HepG2 (cell line): ENCODE measurements around the gene CCDC57. TPM values are rescaled to one million over a fixed set of nuclear protein-coding genes. Genes with fewer than 3 reads are reported as not detected.

Experiments used
- CAMTA2 ChIP-seq: sonication (generic); formaldehyde crosslinking; IDR thresholded peaks from 2 replicates; pipeline ENCODE4 v1.4.0; 2020; ENCODE audit warnings: mild to moderate bottlenecking, missing genetic modification reagents, borderline replicate concordance
- KLF13 ChIP-seq: sonication (generic); formaldehyde crosslinking; IDR thresholded peaks from 2 replicates; pipeline ENCODE4 v1.4.0; 2020; ENCODE audit warnings: mild to moderate bottlenecking, missing genetic modification reagents
- MED1 ChIP-seq: sonication (generic); formaldehyde crosslinking; IDR thresholded peaks from 2 replicates; pipeline ENCODE4 v1.4.0; 2020; ENCODE audit warnings: missing genetic modification reagents
- RXRB ChIP-seq: IDR thresholded peaks from 2 replicates; pipeline ENCODE4 v1.6.1; 2016; ENCODE audit warnings: borderline replicate concordance, missing genetic modification reagents, missing compliant biosample characterization
- ZNF207 ChIP-seq: fragments of 450-650 bp; IDR thresholded peaks from 2 replicates; pipeline ENCODE4 v1.6.1; 2016; ENCODE audit warnings: antibody characterized with exemption, borderline replicate concordance
- ZNF326 ChIP-seq: sonication (generic); formaldehyde crosslinking; IDR thresholded peaks from 2 replicates; pipeline ENCODE4 v1.4.0; 2020; ENCODE audit warnings: missing genetic modification reagents, borderline replicate concordance
- polyA plus RNA-seq, 8 experiments: library from polyadenylated mRNA; depleted of rRNA in 3 of 8; stranded (reverse) in 7 of 8; unstranded in 1 of 8; fragments of >200 nt; fragmentation: Illumina TruSeq in 4 of 8; extraction: Trizol in 4 of 8; gene quantifications; 2 replicates each; pipeline versions ENCODE4 v1.2.1 to v1.2.3, GENCODE V29; 2011 to 2016; ENCODE audit warnings: low read depth in 4 of 8, missing spikeins in 1 of 8, mixed read lengths in 1 of 8; ENCODE audit not compliant: insufficient read depth in 1 of 8
- total RNA-seq, 5 experiments: library from RNA; depleted of rRNA; stranded (reverse); fragments of >200 nt; fragmentation: Illumina TruSeq; extraction: Trizol; gene quantifications; 2 replicates each; pipeline ENCODE4 v1.2.3, GENCODE V29; 2016; ENCODE audit warnings: low read depth in 1 of 5
- TF ChIP-seq, protein P1 (sequence below): sonication (generic); formaldehyde crosslinking; IDR thresholded peaks from 2 replicates; pipeline ENCODE4 v1.8.1; 2023; ENCODE audit warnings: mild to moderate bottlenecking, missing genetic modification reagents, borderline replicate concordance
- TF ChIP-seq, protein P2 (sequence below): sonication (generic); formaldehyde crosslinking; IDR thresholded peaks from 2 replicates; pipeline ENCODE4 v1.4.0; 2020; ENCODE audit warnings: mild to moderate bottlenecking, missing genetic modification reagents
- TF ChIP-seq, protein P3 (sequence below), 2 experiments: sonication (generic) in 1 of 2; formaldehyde crosslinking in 1 of 2; IDR thresholded peaks; 2 replicates each; pipeline versions ENCODE4 v1.4.0 to v1.6.1; 2016 to 2020; ENCODE audit warnings: borderline replicate concordance in 1 of 2, low read depth in 1 of 2, mild to moderate bottlenecking in 1 of 2, missing genetic modification reagents in 1 of 2
- TF ChIP-seq, protein P4 (sequence below): sonication (generic); formaldehyde crosslinking; IDR thresholded peaks from 2 replicates; pipeline ENCODE4 v1.5.1; 2020; ENCODE audit warnings: mild to moderate bottlenecking, missing genetic modification reagents, borderline replicate concordance
- TF ChIP-seq, protein P5 (sequence below): IDR thresholded peaks from 2 replicates; pipeline ENCODE4 v1.6.1; 2016; ENCODE audit warnings: missing compliant biosample characterization, missing genetic modification reagents, borderline replicate concordance

The CCDC57 gene
- total and polyA plus RNA-seq, 2 of the 13 experiments (the other 11 are each of a cell fraction or from before 2014, with no cell fraction given), result 59.3 to 59.9 TPM

DNA sequence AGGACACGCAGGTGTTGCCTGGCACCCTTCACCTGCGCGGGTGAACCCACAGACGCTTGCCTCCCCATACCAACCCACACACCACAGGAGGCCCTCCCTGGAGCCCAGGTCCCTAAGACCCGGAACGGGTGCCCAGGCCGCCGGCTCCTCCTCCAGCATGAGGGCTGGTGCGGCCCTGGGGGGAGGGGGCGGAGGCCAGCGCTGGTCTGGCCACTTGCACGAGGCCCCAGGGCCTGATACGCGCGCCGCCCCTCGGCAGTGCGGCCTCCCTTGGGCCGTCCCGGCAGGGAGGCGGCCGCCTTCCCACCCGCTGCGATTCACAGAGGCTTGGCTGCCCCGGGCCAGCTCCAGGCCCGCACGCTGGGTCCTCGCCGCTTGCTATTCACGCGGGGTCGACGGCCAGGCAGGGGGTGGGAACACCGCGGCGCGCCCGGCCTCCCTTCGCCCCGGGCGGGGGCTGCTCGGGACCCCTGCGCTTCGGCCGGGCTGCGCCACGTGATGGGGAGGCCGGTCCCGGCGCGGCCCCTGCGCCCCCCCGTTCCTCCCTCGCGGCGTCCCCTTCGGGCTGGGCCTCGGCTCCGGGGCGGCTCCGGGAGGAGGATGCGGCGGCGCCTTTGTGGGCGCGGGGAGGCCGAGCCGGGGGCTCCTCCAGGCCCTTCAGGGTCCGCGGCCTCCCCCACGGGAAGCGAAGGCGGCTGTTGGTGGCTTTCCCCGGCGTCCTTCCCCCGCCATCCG, 115.3 kb downstream of the CCDC57 start (continued):
- TF ChIP-seq, protein P1, sequence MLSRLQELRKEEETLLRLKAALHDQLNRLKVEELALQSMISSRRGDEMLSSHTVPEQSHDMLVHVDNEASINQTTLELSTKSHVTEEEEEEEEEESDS, result no peak
- TF ChIP-seq MED1 (no peak), ZNF326 (CRISPR knock-in tag) (no peak), CAMTA2 (CRISPR knock-in tag) (no peak), ZNF207 (no peak), KLF13 (CRISPR knock-in tag) (no peak), RXRB (CRISPR knock-in tag) (no peak)
- TF ChIP-seq, protein P2, sequence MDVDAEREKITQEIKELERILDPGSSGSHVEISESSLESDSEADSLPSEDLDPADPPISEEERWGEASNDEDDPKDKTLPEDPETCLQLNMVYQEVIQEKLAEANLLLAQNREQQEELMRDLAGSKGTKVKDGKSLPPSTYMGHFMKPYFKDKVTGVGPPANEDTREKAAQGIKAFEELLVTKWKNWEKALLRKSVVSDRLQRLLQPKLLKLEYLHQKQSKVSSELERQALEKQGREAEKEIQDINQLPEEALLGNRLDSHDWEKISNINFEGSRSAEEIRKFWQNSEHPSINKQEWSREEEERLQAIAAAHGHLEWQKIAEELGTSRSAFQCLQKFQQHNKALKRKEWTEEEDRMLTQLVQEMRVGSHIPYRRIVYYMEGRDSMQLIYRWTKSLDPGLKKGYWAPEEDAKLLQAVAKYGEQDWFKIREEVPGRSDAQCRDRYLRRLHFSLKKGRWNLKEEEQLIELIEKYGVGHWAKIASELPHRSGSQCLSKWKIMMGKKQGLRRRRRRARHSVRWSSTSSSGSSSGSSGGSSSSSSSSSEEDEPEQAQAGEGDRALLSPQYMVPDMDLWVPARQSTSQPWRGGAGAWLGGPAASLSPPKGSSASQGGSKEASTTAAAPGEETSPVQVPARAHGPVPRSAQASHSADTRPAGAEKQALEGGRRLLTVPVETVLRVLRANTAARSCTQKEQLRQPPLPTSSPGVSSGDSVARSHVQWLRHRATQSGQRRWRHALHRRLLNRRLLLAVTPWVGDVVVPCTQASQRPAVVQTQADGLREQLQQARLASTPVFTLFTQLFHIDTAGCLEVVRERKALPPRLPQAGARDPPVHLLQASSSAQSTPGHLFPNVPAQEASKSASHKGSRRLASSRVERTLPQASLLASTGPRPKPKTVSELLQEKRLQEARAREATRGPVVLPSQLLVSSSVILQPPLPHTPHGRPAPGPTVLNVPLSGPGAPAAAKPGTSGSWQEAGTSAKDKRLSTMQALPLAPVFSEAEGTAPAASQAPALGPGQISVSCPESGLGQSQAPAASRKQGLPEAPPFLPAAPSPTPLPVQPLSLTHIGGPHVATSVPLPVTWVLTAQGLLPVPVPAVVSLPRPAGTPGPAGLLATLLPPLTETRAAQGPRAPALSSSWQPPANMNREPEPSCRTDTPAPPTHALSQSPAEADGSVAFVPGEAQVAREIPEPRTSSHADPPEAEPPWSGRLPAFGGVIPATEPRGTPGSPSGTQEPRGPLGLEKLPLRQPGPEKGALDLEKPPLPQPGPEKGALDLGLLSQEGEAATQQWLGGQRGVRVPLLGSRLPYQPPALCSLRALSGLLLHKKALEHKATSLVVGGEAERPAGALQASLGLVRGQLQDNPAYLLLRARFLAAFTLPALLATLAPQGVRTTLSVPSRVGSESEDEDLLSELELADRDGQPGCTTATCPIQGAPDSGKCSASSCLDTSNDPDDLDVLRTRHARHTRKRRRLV (CRISPR knock-in tag), result no peak
- TF ChIP-seq, protein P3, sequence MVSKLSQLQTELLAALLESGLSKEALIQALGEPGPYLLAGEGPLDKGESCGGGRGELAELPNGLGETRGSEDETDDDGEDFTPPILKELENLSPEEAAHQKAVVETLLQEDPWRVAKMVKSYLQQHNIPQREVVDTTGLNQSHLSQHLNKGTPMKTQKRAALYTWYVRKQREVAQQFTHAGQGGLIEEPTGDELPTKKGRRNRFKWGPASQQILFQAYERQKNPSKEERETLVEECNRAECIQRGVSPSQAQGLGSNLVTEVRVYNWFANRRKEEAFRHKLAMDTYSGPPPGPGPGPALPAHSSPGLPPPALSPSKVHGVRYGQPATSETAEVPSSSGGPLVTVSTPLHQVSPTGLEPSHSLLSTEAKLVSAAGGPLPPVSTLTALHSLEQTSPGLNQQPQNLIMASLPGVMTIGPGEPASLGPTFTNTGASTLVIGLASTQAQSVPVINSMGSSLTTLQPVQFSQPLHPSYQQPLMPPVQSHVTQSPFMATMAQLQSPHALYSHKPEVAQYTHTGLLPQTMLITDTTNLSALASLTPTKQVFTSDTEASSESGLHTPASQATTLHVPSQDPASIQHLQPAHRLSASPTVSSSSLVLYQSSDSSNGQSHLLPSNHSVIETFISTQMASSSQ (IDR thresholded peaks at IDR 0.05; ENCODE audit: low read depth), result no peak
- TF ChIP-seq, protein P3 (CRISPR knock-in tag; IDR thresholded peaks at IDR 0.05; ENCODE audit: borderline replicate concordance), result peak; percentile 42; the same call in 1 of the 2 replicates
- TF ChIP-seq, protein P4, sequence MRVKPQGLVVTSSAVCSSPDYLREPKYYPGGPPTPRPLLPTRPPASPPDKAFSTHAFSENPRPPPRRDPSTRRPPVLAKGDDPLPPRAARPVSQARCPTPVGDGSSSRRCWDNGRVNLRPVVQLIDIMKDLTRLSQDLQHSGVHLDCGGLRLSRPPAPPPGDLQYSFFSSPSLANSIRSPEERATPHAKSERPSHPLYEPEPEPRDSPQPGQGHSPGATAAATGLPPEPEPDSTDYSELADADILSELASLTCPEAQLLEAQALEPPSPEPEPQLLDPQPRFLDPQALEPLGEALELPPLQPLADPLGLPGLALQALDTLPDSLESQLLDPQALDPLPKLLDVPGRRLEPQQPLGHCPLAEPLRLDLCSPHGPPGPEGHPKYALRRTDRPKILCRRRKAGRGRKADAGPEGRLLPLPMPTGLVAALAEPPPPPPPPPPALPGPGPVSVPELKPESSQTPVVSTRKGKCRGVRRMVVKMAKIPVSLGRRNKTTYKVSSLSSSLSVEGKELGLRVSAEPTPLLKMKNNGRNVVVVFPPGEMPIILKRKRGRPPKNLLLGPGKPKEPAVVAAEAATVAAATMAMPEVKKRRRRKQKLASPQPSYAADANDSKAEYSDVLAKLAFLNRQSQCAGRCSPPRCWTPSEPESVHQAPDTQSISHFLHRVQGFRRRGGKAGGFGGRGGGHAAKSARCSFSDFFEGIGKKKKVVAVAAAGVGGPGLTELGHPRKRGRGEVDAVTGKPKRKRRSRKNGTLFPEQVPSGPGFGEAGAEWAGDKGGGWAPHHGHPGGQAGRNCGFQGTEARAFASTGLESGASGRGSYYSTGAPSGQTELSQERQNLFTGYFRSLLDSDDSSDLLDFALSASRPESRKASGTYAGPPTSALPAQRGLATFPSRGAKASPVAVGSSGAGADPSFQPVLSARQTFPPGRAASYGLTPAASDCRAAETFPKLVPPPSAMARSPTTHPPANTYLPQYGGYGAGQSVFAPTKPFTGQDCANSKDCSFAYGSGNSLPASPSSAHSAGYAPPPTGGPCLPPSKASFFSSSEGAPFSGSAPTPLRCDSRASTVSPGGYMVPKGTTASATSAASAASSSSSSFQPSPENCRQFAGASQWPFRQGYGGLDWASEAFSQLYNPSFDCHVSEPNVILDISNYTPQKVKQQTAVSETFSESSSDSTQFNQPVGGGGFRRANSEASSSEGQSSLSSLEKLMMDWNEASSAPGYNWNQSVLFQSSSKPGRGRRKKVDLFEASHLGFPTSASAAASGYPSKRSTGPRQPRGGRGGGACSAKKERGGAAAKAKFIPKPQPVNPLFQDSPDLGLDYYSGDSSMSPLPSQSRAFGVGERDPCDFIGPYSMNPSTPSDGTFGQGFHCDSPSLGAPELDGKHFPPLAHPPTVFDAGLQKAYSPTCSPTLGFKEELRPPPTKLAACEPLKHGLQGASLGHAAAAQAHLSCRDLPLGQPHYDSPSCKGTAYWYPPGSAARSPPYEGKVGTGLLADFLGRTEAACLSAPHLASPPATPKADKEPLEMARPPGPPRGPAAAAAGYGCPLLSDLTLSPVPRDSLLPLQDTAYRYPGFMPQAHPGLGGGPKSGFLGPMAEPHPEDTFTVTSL (CRISPR knock-in tag), result no peak
- TF ChIP-seq, protein P5, sequence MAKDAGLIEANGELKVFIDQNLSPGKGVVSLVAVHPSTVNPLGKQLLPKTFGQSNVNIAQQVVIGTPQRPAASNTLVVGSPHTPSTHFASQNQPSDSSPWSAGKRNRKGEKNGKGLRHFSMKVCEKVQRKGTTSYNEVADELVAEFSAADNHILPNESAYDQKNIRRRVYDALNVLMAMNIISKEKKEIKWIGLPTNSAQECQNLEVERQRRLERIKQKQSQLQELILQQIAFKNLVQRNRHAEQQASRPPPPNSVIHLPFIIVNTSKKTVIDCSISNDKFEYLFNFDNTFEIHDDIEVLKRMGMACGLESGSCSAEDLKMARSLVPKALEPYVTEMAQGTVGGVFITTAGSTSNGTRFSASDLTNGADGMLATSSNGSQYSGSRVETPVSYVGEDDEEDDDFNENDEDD (CRISPR knock-in tag), result peak; percentile 60; the same call in 1 of the 2 replicates
